ENCODE results near the gene PPM1H.

The PPM1H gene

GRCh38 chr12:62631471-62632410, 303.2 kb downstream of the PPM1H start (continued):
- TF ChIP-seq ZSCAN5A (tag by site-specific recombination; IDR thresholded peaks at IDR 0.05) (no peak), HIC1 (tag by site-specific recombination; IDR thresholded peaks at IDR 0.05) (0 out of 2 replicates have a peak, but pooled peaks have one; percentile 60), ZNF335 (tag by site-specific recombination; conservative IDR thresholded peaks at IDR 0.05) (peak; percentile 85), ZNF600 (tag by site-specific recombination; IDR thresholded peaks at IDR 0.05) (peak; percentile 92), EGR2 (tag by site-specific recombination; IDR thresholded peaks at IDR 0.05; ENCODE audit: low read depth) (peak; percentile 75), ZNF530 (tag by site-specific recombination; IDR thresholded peaks at IDR 0.05; ENCODE audit: low read depth) (no peak), ZNF510 (tag by site-specific recombination; IDR thresholded peaks at IDR 0.05; ENCODE audit: insufficient replicate concordance) (no peak), MZF1 (tag by site-specific recombination; IDR thresholded peaks at IDR 0.05; ENCODE audit: borderline replicate concordance) (peak; percentile 51; the same call in 1 of the 2 replicates), ZFP37 (tag by site-specific recombination; IDR thresholded peaks at IDR 0.05) (peak; percentile 65; the same call in 1 of the 2 replicates), GFI1B (tag by site-specific recombination; IDR thresholded peaks at IDR 0.05) (0 out of 2 replicates have a peak, but pooled peaks have one; percentile 23), ZNF341 (tag by site-specific recombination; IDR thresholded peaks at IDR 0.05; ENCODE audit: low read depth) (peak; percentile 82), ZIC2 (tag by site-specific recombination; IDR thresholded peaks at IDR 0.05) (peak; percentile 84), ZNF274 (IDR thresholded peaks at IDR 0.05; ENCODE audit: low read length) (no peak), ZNF274 (tag by site-specific recombination; IDR thresholded peaks at IDR 0.05; ENCODE audit: borderline replicate concordance) (no peak), ZXDB (tag by site-specific recombination; IDR thresholded peaks at IDR 0.05) (0 out of 2 replicates have a peak, but pooled peaks have one; percentile 34), ZBTB26 (tag by site-specific recombination; optimal IDR thresholded peaks at IDR 0.05) (peak; percentile 85), ZNF629 (tag by site-specific recombination; IDR thresholded peaks at IDR 0.05) (no peak), ZNF660 (tag by site-specific recombination; IDR thresholded peaks at IDR 0.05) (peak; percentile 93), CTCF (tag by site-specific recombination; IDR thresholded peaks at IDR 0.05) (peak; percentile 83; the same call in 1 of the 2 replicates), PRDM10 (tag by site-specific recombination; IDR thresholded peaks at IDR 0.05) (peak; percentile 64), FEZF1 (tag by site-specific recombination; IDR thresholded peaks at IDR 0.05) (no peak), ZNF518A (tag by site-specific recombination; conservative IDR thresholded peaks at IDR 0.05; ENCODE audit: low read depth) (no peak)
